ENCODE data around the gene RTF2.

RTF2 gene

DNA sequence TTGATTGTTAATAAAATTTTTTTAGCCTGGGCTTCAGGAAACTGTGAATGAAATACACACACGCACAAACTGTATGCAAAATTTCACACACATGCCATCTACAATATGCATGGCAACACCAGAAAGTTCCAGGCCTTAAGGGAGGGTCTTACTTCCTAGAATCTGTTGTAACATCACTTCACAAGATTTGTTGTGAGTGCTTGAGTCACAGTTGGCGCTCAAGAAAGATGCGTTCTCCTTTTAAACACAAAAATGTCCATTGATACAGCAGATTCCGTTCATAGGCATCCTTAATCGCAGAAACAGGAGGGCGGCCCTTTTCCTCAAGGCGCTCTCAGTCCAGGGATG lies 485 bp upstream of the RTF2 start:
- no peak for DNase-seq
- no peaks in the 10 kb centered on the region for H3K9me3 ChIP-seq (ENCODE audit: control insufficient read depth, low read length)
- H3K4me1 ChIP-seq (ENCODE audit: control insufficient read depth, insufficient read depth, low read length, poor library complexity, severe bottlenecking), result peaks cover 31% of the 10 kb centered on the region
- peak overlapping the region; percentile 68 for H3K4me3 ChIP-seq (ENCODE audit: insufficient read depth, low read depth, low read length, poor library complexity, severe bottlenecking)
- peaks cover 3% of the 10 kb centered on the region for H3K36me3 ChIP-seq (ENCODE audit: control insufficient read depth, insufficient read depth, low read length)
- no peaks in the 10 kb centered on the region for H3K27me3 ChIP-seq (replicated peaks; ENCODE audit: control insufficient read depth, insufficient read depth, low read length, poor library complexity, severe bottlenecking)
- H3K27ac ChIP-seq (ENCODE audit: insufficient read depth, low read length, poor library complexity, severe bottlenecking), result peak overlapping the region; percentile 92

DNA sequence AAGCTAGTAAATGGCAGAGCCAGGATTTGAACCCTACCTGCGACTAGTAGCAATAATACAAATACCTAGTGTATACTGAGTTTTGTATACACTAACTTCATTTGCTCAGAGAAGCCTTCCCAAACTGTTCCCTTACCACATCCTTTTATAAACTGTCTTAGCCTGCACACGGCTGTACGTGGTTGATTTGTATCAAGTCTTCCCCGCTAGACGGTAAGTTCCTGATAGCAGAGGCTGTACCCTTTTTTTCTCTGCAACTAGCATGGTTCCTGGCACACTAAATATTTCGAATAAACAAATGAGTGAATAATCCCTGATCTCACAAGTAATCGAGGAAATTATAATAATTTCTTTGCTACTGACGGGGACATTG lies 636 bp downstream of the RTF2 start:
- H3K27ac ChIP-seq (ENCODE audit: insufficient read depth, low read length, poor library complexity, severe bottlenecking), result peak overlapping the region; percentile 92
- no peaks in the 10 kb centered on the region for H3K27me3 ChIP-seq (replicated peaks; ENCODE audit: control insufficient read depth, insufficient read depth, low read length, poor library complexity, severe bottlenecking)
- H3K36me3 ChIP-seq (ENCODE audit: control insufficient read depth, insufficient read depth, low read length), result peaks cover 13% of the 10 kb centered on the region
- peak overlapping the region; percentile 68 for H3K4me3 ChIP-seq (ENCODE audit: insufficient read depth, low read depth, low read length, poor library complexity, severe bottlenecking)
- DNase-seq, result no peak
- H3K4me1 ChIP-seq (ENCODE audit: control insufficient read depth, insufficient read depth, low read length, poor library complexity, severe bottlenecking), result peaks cover 21% of the 10 kb centered on the region
- no peaks in the 10 kb centered on the region for H3K9me3 ChIP-seq (ENCODE audit: control insufficient read depth, low read length)

DNA sequence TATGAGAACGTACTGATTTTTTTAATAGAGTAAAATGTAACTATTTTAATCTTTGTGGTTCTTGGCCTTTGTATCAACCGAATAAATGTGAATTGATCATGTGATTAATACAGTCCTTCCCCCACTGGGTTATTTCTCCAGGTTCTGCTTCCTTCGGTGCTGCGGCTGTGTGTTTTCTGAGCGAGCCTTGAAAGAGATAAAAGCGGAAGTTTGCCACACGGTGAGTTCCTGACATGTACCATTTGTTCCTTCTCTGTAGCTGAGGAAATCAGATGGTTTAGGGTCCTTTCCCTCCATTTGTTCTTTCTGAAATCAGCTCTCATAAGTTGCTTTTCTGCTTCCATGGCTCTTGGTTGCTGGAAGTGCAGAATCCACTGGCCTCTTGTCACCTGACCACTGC lies 15.5 kb downstream of the RTF2 start:
- Histone ChIP-seq H3K9me3 (ENCODE audit: control insufficient read depth, low read length) (no peaks in the 10 kb centered on the region), H3K4me3 (ENCODE audit: insufficient read depth, low read depth, low read length, poor library complexity, severe bottlenecking) (no peak overlapping the region), H3K27ac (ENCODE audit: insufficient read depth, low read length, poor library complexity, severe bottlenecking) (peak overlapping the region; percentile 21), H3K27me3 (replicated peaks; ENCODE audit: control insufficient read depth, insufficient read depth, low read length, poor library complexity, severe bottlenecking) (no peaks in the 10 kb centered on the region), H3K36me3 (ENCODE audit: control insufficient read depth, insufficient read depth, low read length) (peaks cover 63% of the 10 kb centered on the region), H3K4me1 (ENCODE audit: control insufficient read depth, insufficient read depth, low read length, poor library complexity, severe bottlenecking) (peaks cover 9% of the 10 kb centered on the region)
- no peak for DNase-seq

DNA sequence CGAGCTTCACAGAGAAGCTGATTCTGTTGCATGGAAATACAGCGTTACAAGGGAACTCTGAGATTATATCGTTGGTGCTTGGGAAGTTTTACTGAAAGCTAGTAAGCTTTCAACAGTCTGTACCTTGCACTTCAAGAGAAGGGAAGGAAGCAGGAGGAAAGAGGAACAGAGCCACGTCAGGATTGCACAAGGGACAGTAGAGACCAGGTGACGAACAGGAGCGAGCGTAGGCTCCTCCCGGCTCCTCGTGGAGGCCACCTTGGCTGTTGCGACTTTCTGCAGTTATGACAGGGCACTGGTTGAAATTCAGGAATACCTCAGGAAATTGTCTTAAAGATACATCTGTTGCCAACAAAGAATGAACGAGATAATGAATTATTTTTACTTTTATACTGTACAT lies 18.8 kb downstream of the RTF2 start:
- H3K9me3 ChIP-seq (ENCODE audit: control insufficient read depth, low read length), result no peaks in the 10 kb centered on the region
- H3K4me1 ChIP-seq (ENCODE audit: control insufficient read depth, insufficient read depth, low read length, poor library complexity, severe bottlenecking), result peaks cover 9% of the 10 kb centered on the region
- H3K27me3 ChIP-seq (replicated peaks; ENCODE audit: control insufficient read depth, insufficient read depth, low read length, poor library complexity, severe bottlenecking), result no peaks in the 10 kb centered on the region
- peaks cover 57% of the 10 kb centered on the region for H3K36me3 ChIP-seq (ENCODE audit: control insufficient read depth, insufficient read depth, low read length)
- H3K27ac ChIP-seq (ENCODE audit: insufficient read depth, low read length, poor library complexity, severe bottlenecking), result no peak overlapping the region
- no peak for DNase-seq
- no peak overlapping the region for H3K4me3 ChIP-seq (ENCODE audit: insufficient read depth, low read depth, low read length, poor library complexity, severe bottlenecking)

DNA sequence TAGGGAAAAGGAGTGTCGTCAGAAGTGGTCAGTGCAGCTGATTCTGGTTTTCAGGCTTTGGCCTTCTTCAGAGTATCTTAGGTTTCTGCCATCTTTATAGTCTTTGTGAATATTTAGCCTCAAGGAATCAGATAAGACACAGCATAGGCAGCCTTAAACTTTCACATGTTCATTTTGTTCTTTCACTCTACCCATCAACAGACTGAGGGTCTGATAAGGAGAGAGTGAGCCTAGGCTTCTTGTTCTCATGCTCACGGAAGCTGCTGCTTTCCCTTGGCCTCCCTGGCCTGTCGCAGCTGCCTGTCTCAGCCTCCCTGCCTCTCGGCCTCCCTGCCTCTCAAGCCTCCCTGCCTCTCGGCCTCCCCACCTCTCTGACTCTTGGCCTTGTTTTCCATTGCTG lies 20.1 kb downstream of the RTF2 start:
- no peaks in the 10 kb centered on the region for H3K9me3 ChIP-seq (ENCODE audit: control insufficient read depth, low read length)
- H3K36me3 ChIP-seq (ENCODE audit: control insufficient read depth, insufficient read depth, low read length), result peaks cover 68% of the 10 kb centered on the region
- H3K27me3 ChIP-seq (replicated peaks; ENCODE audit: control insufficient read depth, insufficient read depth, low read length, poor library complexity, severe bottlenecking), result no peaks in the 10 kb centered on the region
- no peak overlapping the region for H3K27ac ChIP-seq (ENCODE audit: insufficient read depth, low read length, poor library complexity, severe bottlenecking)
- H3K4me1 ChIP-seq (ENCODE audit: control insufficient read depth, insufficient read depth, low read length, poor library complexity, severe bottlenecking), result peaks cover 5% of the 10 kb centered on the region
- H3K4me3 ChIP-seq (ENCODE audit: insufficient read depth, low read depth, low read length, poor library complexity, severe bottlenecking), result no peak overlapping the region
- no peak for DNase-seq

DNA sequence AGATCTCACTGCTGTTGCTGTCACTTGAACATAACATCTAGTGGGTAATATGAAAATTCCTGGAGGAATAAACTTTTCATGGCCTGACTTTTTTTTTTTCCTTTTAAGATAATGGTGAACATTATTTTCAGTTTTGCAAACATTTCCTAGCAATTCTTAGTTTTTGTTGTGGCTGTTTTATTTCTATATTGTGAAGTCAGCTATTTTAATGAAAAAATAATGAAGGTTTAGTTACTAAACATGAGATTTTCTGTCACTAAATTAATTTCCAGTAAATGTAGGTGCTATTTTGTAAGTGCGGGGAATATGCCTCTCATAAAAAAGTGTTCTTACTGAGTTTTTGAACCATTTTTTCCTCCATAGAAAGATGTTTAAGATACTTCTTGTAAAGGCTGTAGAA lies 32.7 kb downstream of the RTF2 start:
- no peaks in the 10 kb centered on the region for H3K9me3 ChIP-seq (ENCODE audit: control insufficient read depth, low read length)
- H3K36me3 ChIP-seq (ENCODE audit: control insufficient read depth, insufficient read depth, low read length), result peaks cover 7% of the 10 kb centered on the region
- DNase-seq, result no peak
- no peak overlapping the region for H3K4me3 ChIP-seq (ENCODE audit: insufficient read depth, low read depth, low read length, poor library complexity, severe bottlenecking)
- H3K27ac ChIP-seq (ENCODE audit: insufficient read depth, low read length, poor library complexity, severe bottlenecking), result no peak overlapping the region
- H3K4me1 ChIP-seq (ENCODE audit: control insufficient read depth, insufficient read depth, low read length, poor library complexity, severe bottlenecking), result no peaks in the 10 kb centered on the region
- no peaks in the 10 kb centered on the region for H3K27me3 ChIP-seq (replicated peaks; ENCODE audit: control insufficient read depth, insufficient read depth, low read length, poor library complexity, severe bottlenecking)

- Histone ChIP-seq H3K4me3 (ENCODE audit: insufficient read depth, low read depth, low read length, poor library complexity, severe bottlenecking) (no peak overlapping the region), H3K36me3 (ENCODE audit: control insufficient read depth, insufficient read depth, low read length) (no peaks in the 10 kb centered on the region), H3K27ac (ENCODE audit: insufficient read depth, low read length, poor library complexity, severe bottlenecking) (no peak overlapping the region), H3K9me3 (ENCODE audit: control insufficient read depth, low read length) (no peaks in the 10 kb centered on the region), H3K27me3 (replicated peaks; ENCODE audit: control insufficient read depth, insufficient read depth, low read length, poor library complexity, severe bottlenecking) (no peaks in the 10 kb centered on the region), H3K4me1 (ENCODE audit: control insufficient read depth, insufficient read depth, low read length, poor library complexity, severe bottlenecking) (no peaks in the 10 kb centered on the region)
- DNase-seq, result no peak
Observed at GRCh38 chr20:56503916-56504315, 35.5 kb downstream of the RTF2 start.

DNA sequence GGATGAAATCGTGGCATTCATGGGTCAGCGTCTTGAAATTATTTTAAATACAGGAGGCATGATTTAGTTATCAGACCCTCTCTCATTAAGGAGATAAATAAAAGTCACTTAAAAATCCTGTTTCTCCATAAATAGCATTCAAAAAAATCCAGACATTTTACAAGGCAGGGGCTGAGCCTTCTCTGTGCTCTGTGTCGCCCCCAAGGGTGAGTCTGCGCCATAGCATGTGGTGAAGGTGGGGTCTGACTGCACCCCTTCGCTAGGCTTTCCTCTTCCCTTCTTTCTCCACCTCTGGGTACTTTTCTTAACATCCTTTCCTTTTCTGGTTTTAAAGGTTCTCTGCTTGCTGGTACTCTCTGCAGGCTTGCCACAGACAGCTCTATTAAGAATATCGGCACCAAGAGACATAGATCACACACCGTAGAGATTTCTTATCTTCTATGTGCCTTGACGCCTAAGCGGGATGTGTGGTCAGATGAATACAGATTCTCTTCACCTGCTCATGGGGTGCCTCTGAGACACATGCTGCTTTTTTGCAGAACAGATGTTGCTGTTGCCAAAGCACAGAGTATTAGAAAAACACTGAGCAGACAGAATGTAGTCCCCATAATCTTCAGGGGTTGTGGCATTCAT lies 36.1 kb downstream of the RTF2 start:
- Histone ChIP-seq H3K4me1 (ENCODE audit: control insufficient read depth, insufficient read depth, low read length, poor library complexity, severe bottlenecking) (no peaks in the 10 kb centered on the region), H3K27ac (ENCODE audit: insufficient read depth, low read length, poor library complexity, severe bottlenecking) (no peak overlapping the region), H3K27me3 (replicated peaks; ENCODE audit: control insufficient read depth, insufficient read depth, low read length, poor library complexity, severe bottlenecking) (no peaks in the 10 kb centered on the region), H3K36me3 (ENCODE audit: control insufficient read depth, insufficient read depth, low read length) (no peaks in the 10 kb centered on the region), H3K4me3 (ENCODE audit: insufficient read depth, low read depth, low read length, poor library complexity, severe bottlenecking) (no peak overlapping the region), H3K9me3 (ENCODE audit: control insufficient read depth, low read length) (no peaks in the 10 kb centered on the region)
- no peak for DNase-seq

- H3K4me1 ChIP-seq (ENCODE audit: control insufficient read depth, insufficient read depth, low read length, poor library complexity, severe bottlenecking), result no peaks in the 10 kb centered on the region
- H3K27me3 ChIP-seq (replicated peaks; ENCODE audit: control insufficient read depth, insufficient read depth, low read length, poor library complexity, severe bottlenecking), result no peaks in the 10 kb centered on the region
- no peak for DNase-seq
- no peak overlapping the region for H3K4me3 ChIP-seq (ENCODE audit: insufficient read depth, low read depth, low read length, poor library complexity, severe bottlenecking)
- no peak overlapping the region for H3K27ac ChIP-seq (ENCODE audit: insufficient read depth, low read length, poor library complexity, severe bottlenecking)
- no peaks in the 10 kb centered on the region for H3K9me3 ChIP-seq (ENCODE audit: control insufficient read depth, low read length)
- H3K36me3 ChIP-seq (ENCODE audit: control insufficient read depth, insufficient read depth, low read length), result no peaks in the 10 kb centered on the region
Observed at GRCh38 chr20:56506103-56506502, 37.7 kb downstream of the RTF2 start.

DNA sequence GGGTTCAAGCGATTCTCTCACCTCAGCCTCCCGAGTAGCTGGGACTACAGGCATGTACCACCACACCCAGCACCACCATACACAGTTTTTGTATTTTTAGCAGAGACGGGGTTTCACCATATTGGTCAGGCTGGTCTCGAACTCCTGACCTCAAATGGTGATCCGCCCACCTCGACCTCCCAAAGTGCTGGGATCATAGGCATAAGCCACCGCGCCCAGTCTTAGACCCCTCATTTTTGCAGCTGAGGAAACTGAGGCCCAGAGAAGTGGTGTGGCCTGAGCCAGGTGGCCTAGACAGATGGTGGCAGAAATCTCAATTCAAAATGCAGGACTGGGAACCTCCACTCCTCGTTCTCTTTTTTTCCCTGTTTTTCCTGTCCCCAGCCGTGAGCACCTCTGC lies 43.5 kb downstream of the RTF2 start:
- no peaks in the 10 kb centered on the region for H3K27me3 ChIP-seq (replicated peaks; ENCODE audit: control insufficient read depth, insufficient read depth, low read length, poor library complexity, severe bottlenecking)
- H3K9me3 ChIP-seq (ENCODE audit: control insufficient read depth, low read length), result no peaks in the 10 kb centered on the region
- H3K4me1 ChIP-seq (ENCODE audit: control insufficient read depth, insufficient read depth, low read length, poor library complexity, severe bottlenecking), result no peaks in the 10 kb centered on the region
- no peak overlapping the region for H3K4me3 ChIP-seq (ENCODE audit: insufficient read depth, low read depth, low read length, poor library complexity, severe bottlenecking)
- H3K36me3 ChIP-seq (ENCODE audit: control insufficient read depth, insufficient read depth, low read length), result peaks cover 18% of the 10 kb centered on the region
- no peak for DNase-seq
- no peak overlapping the region for H3K27ac ChIP-seq (ENCODE audit: insufficient read depth, low read length, poor library complexity, severe bottlenecking)

All from effector memory CD4-positive, alpha-beta T cell (primary cell).